ENCODE data around the gene HOXA2. TPM values are rescaled to one million over a fixed set of nuclear protein-coding genes. Genes with fewer than 3 reads are reported as not detected.

Gene HOXA2
- total RNA-seq, 1 donor from 2014 or later, result 17.9 TPM

GRCh38 chr7:27078616-27079233 lies 23.8 kb downstream of the HOXA2 start:
- Mint-ChIP-seq H3K9me3 (ENCODE audit: low read depth) (peaks cover 4% of the 10 kb centered on the region), H3K27ac (no peak overlapping the region), H3K36me3 (ENCODE audit: insufficient read depth) (peaks cover 2% of the 10 kb centered on the region), H3K27me3 (no peaks in the 10 kb centered on the region), H3K4me1 (ENCODE audit: low read depth) (peaks cover 24% of the 10 kb centered on the region), H3K4me3 (ENCODE audit: low read depth) (no peak overlapping the region)
- no peak for TF ChIP-seq CTCF (IDR thresholded peaks at IDR 0.05; ENCODE audit: unreplicated experiment)
- DNase-seq (ENCODE audit: low spot score, unreplicated experiment), result no peak

DNA sequence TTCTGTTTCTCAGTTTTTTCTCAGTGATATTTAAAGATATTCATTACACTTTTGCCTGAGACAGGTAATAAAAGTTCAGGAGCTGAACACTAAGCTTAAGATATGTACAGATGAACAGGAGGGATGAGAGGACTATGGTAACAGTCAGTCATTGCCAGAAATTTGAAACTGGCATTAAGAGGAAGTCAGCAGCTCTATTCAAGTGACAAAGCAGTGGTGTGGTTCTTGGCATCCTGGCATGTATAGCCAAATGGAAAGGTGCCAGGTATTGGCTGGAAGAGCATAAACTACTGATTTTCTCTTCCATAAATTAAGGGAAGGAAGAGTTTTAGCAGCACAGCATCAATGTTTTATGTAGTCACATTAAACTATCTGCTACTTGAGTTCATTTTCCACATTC lies 29.4 kb downstream of the HOXA2 start:
- no peak for DNase-seq (ENCODE audit: low spot score, unreplicated experiment)
- Mint-ChIP-seq H3K9me3 (ENCODE audit: low read depth) (peaks cover 4% of the 10 kb centered on the region), H3K27me3 (no peaks in the 10 kb centered on the region), H3K36me3 (ENCODE audit: insufficient read depth) (peaks cover 2% of the 10 kb centered on the region), H3K27ac (no peak overlapping the region), H3K4me3 (ENCODE audit: low read depth) (no peak overlapping the region), H3K4me1 (ENCODE audit: low read depth) (peaks cover 18% of the 10 kb centered on the region)
- TF ChIP-seq CTCF (IDR thresholded peaks at IDR 0.05; ENCODE audit: unreplicated experiment), result no peak

DNA sequence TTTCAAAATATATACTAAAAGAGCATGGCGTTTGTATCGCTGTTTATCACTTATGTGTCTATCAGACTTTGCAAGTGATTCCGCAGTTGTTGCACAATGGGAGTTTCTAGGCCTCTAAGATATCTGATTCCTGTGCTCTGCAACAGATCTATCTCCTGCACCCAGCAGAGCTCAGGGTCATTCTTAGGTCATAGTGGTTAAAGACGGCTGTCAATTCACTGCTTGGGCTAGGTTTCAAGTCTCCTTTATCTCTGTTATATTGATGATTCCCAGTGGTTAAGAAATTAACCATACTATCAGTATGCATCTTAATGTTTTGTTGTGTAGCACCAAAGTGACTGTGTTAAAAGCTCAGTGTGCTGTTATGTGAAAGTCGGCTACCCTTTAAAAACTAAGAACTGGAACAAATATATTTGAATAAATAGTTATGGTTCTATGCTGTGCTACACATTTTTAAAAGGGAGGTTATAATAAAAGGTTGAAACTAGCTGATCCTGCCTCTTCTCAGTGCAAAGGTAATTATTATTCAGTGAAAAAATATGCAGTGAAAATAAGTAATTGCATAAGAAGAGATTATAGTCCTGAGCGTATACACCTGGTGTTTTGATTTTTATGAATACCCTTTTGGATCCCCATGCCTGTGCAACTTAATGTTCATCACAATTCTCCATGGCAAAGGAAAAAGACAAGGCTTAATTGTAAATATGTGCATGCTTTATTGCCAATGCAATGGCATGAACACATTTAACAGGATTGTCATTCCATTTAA lies 30.7 kb downstream of the HOXA2 start:
- peak overlapping the region; percentile 2 for H3K4me3 Mint-ChIP-seq (ENCODE audit: low read depth)
- no peaks in the 10 kb centered on the region for H3K27me3 Mint-ChIP-seq
- peaks cover 18% of the 10 kb centered on the region for H3K4me1 Mint-ChIP-seq (ENCODE audit: low read depth)
- H3K36me3 Mint-ChIP-seq (ENCODE audit: insufficient read depth), result peaks cover 2% of the 10 kb centered on the region
- TF ChIP-seq CTCF (IDR thresholded peaks at IDR 0.05; ENCODE audit: unreplicated experiment), result no peak
- no peak for DNase-seq (ENCODE audit: low spot score, unreplicated experiment)
- H3K27ac Mint-ChIP-seq, result peak overlapping the region; percentile 43
- H3K9me3 Mint-ChIP-seq (ENCODE audit: low read depth), result peaks cover 4% of the 10 kb centered on the region

DNA sequence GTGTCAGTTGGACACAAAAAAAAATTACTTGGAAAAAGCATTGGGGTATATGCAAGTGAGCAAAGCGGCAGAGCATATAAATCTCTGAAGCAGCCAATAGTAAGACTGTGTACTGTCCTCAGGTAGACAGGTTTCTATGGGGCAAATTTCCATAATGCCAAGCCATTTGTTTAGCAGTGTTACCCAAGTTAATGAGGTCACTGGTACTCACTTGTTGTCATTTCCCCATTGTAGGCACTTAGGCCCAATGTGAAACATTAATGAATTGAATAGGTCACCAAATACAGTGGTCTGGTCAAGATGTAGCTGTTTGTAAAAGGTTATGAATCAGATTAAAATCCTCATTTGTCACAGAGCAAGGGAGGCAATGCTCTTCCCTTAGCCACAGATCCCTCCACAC lies 34.2 kb downstream of the HOXA2 start:
- no peak for TF ChIP-seq CTCF (IDR thresholded peaks at IDR 0.05; ENCODE audit: unreplicated experiment)
- H3K36me3 Mint-ChIP-seq (ENCODE audit: insufficient read depth), result no peaks in the 10 kb centered on the region
- H3K4me1 Mint-ChIP-seq (ENCODE audit: low read depth), result peaks cover 21% of the 10 kb centered on the region
- no peak overlapping the region for H3K27ac Mint-ChIP-seq
- H3K9me3 Mint-ChIP-seq (ENCODE audit: low read depth), result no peaks in the 10 kb centered on the region
- H3K27me3 Mint-ChIP-seq, result no peaks in the 10 kb centered on the region
- DNase-seq (ENCODE audit: low spot score, unreplicated experiment), result no peak
- H3K4me3 Mint-ChIP-seq (ENCODE audit: low read depth), result no peak overlapping the region

DNA sequence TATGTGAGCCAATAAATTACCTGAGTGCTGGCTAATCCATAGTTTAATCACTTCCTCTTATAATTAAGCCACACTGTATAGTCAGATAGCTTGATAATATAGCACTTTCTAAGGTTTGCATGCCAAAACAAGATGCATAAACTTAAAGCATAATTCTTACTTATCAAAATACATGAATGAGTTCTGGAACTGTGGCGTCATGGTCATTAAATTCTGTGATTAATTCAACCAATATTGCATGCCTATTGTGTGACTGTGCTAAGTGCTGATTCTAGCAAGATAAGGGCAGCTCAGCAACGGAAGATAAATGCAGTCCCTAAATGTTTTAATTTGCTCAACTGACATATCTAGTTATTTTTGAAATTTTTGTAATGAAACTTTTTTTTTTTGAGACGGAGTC lies 36.3 kb downstream of the HOXA2 start:
- Mint-ChIP-seq H3K4me3 (ENCODE audit: low read depth) (no peak overlapping the region), H3K9me3 (ENCODE audit: low read depth) (no peaks in the 10 kb centered on the region), H3K36me3 (ENCODE audit: insufficient read depth) (no peaks in the 10 kb centered on the region), H3K27me3 (no peaks in the 10 kb centered on the region), H3K4me1 (ENCODE audit: low read depth) (peaks cover 8% of the 10 kb centered on the region), H3K27ac (no peak overlapping the region)
- no peak for DNase-seq (ENCODE audit: low spot score, unreplicated experiment)
- TF ChIP-seq CTCF (IDR thresholded peaks at IDR 0.05; ENCODE audit: unreplicated experiment), result no peak
